Calu3 (cell line): ENCODE results near the gene XPO5. TPM values are rescaled to one million over a fixed set of nuclear protein-coding genes. Genes with fewer than 3 reads are reported as not detected.
"Not testable (repeated sequence)": the region's sequence is repeated elsewhere in the genome, so short reads cannot be mapped to it uniquely, and the experiment has no call there.

Experiments
- BruUV-seq: library from RNA; stranded (reverse); fragments of 400-500 nt; replicated peaks from 2 replicates; lab custom pipeline; 2021; lab: Mats Ljungman, UMichigan
- CTCF ChIA-PET: fragments of 300-600 bp; sonication (Branson Sonifier 250); formaldehyde crosslinking; loops from one replicate; lab custom pipeline; 2022; ENCODE audit warnings: antibody characterized with exemption; lab: Charles Lee
- DNase-seq: peaks from one replicate; pipeline ENCODE4 v3.0.0; 2022
- H3K27ac Mint-ChIP-seq: one replicate; pipeline ENCODE4 v1.8.0; 2022; ENCODE audit warnings: mixed read lengths; ENCODE audit not compliant: unreplicated experiment
- H3K27me3 Mint-ChIP-seq: one replicate; pipeline ENCODE4 v1.8.0; 2022; ENCODE audit warnings: mixed read lengths; ENCODE audit not compliant: unreplicated experiment
- H3K36me3 Mint-ChIP-seq: one replicate; pipeline ENCODE4 v1.8.0; 2022; ENCODE audit warnings: mild to moderate bottlenecking, moderate library complexity, mixed read lengths; ENCODE audit not compliant: insufficient read depth, unreplicated experiment
- H3K4me1 Mint-ChIP-seq: one replicate; pipeline ENCODE4 v1.8.0; 2022; ENCODE audit warnings: mild to moderate bottlenecking, low read depth, mixed read lengths; ENCODE audit not compliant: unreplicated experiment
- H3K4me3 Mint-ChIP-seq: one replicate; pipeline ENCODE4 v1.8.0; 2022; ENCODE audit warnings: mild to moderate bottlenecking, low read depth, moderate library complexity, mixed read lengths; ENCODE audit not compliant: unreplicated experiment
- H3K9me3 Mint-ChIP-seq: one replicate; pipeline ENCODE4 v1.8.0; 2022; ENCODE audit warnings: low read depth, mixed read lengths; ENCODE audit not compliant: unreplicated experiment
- CTCF ChIP-seq: fragments of 200-600 bp; IDR thresholded peaks from one replicate; pipeline ENCODE4 v1.8.0; 2022; ENCODE audit warnings: antibody characterized with exemption; ENCODE audit not compliant: unreplicated experiment
- intact Hi-C: fragments of 100-400 bp; cut with micrococcal nuclease; formaldehyde crosslinking; loops from one replicate; pipeline ENCODE4 v1.10.0; 2022; ENCODE audit not compliant: unreplicated experiment
- total RNA-seq: library from RNA; stranded (reverse); gene quantifications from 2 replicates; pipeline ENCODE4 v1.2.3, GENCODE V29; 2022

The XPO5 gene
- total RNA-seq, 1 experiment from 2014 or later = 131 TPM

- no peaks in the 10 kb centered on the region for H3K27me3 Mint-ChIP-seq
- intact Hi-C loops = no loop called here
- no TSS peak for BruUV-seq
- peak; percentile 51 for DNase-seq
- peaks cover 59% of the 10 kb centered on the region for H3K36me3 Mint-ChIP-seq
- H3K27ac Mint-ChIP-seq = peak overlapping the region; percentile 96
- H3K9me3 Mint-ChIP-seq = no peaks in the 10 kb centered on the region
- no peak for TF ChIP-seq CTCF
- peaks cover 34% of the 10 kb centered on the region for H3K4me1 Mint-ChIP-seq
- CTCF ChIA-PET = interaction anchor here (1.5 kb wide), 1 partner anchor 11 kb away, joined by 3 read pairs; no protein-coding TSS in a partner anchor
- peak overlapping the region; percentile 100 for H3K4me3 Mint-ChIP-seq
Observed at GRCh38 chr6:43575105-43575771, 600 bp downstream of the XPO5 start.

GRCh38 chr6:43572015-43572414, 3.8 kb downstream of the XPO5 start:
- H3K4me1 Mint-ChIP-seq = peaks cover 8% of the 10 kb centered on the region
- DNase-seq = no peak
- CTCF ChIA-PET = interaction anchor here (0.6 kb wide), 1 partner anchor 21 kb away, joined by 3 read pairs; no protein-coding TSS in a partner anchor
- H3K27ac Mint-ChIP-seq = no peak overlapping the region
- H3K36me3 Mint-ChIP-seq = peaks cover 74% of the 10 kb centered on the region
- intact Hi-C loops = no loop called here
- no peak overlapping the region for H3K4me3 Mint-ChIP-seq
- no peak for TF ChIP-seq CTCF
- no peaks in the 10 kb centered on the region for H3K9me3 Mint-ChIP-seq
- H3K27me3 Mint-ChIP-seq = no peaks in the 10 kb centered on the region
- TSS peak; percentile 7 for BruUV-seq

- no TSS peak for BruUV-seq
- intact Hi-C loops = no loop called here
Observed at GRCh38 chr6:43570876-43571441, 4.9 kb downstream of the XPO5 start.

GRCh38 chr6:43559328-43559727, 16.5 kb downstream of the XPO5 start:
- no TSS peak for BruUV-seq
- no peaks in the 10 kb centered on the region for H3K4me1 Mint-ChIP-seq
- intact Hi-C loops = no loop called here
- H3K27me3 Mint-ChIP-seq = no peaks in the 10 kb centered on the region
- H3K9me3 Mint-ChIP-seq = no peaks in the 10 kb centered on the region
- no peak for DNase-seq
- CTCF ChIA-PET = no interaction called here
- H3K27ac Mint-ChIP-seq = no peak overlapping the region
- peaks cover 85% of the 10 kb centered on the region for H3K36me3 Mint-ChIP-seq
- no peak overlapping the region for H3K4me3 Mint-ChIP-seq
- TF ChIP-seq CTCF = no peak

More at GRCh38 chr6:43570876-43571441, 4.9 kb downstream of the XPO5 start:
- Mint-ChIP-seq H3K4me3 (no peak overlapping the region), H3K27ac (peak overlapping the region; percentile 39), H3K36me3 (peaks cover 72% of the 10 kb centered on the region), H3K4me1 (peaks cover 8% of the 10 kb centered on the region), H3K27me3 (no peaks in the 10 kb centered on the region), H3K9me3 (no peaks in the 10 kb centered on the region)
- CTCF ChIA-PET = no interaction called here
- no peak for TF ChIP-seq CTCF
- DNase-seq = no peak

- H3K27me3 Mint-ChIP-seq, BruUV-seq, DNase-seq, H3K9me3 Mint-ChIP-seq, intact Hi-C loops, H3K27ac Mint-ChIP-seq, H3K4me1 Mint-ChIP-seq, H3K4me3 Mint-ChIP-seq: not testable (repeated sequence)
- CTCF ChIA-PET = interaction anchor here (0.7 kb wide), 1 partner anchor 68 kb away, joined by 6 read pairs; no protein-coding TSS in a partner anchor
- H3K36me3 Mint-ChIP-seq = peaks cover 87% of the 10 kb centered on the region
Observed at GRCh38 chr6:43557620-43558019, 18.2 kb downstream of the XPO5 start.
